Lower lobe of right lung (tissue), 2 donors: ENCODE data around the gene NTSR2. TPM values are rescaled to one million over a fixed set of nuclear protein-coding genes. Genes with fewer than 3 reads are reported as not detected.

Experiments used
- ATAC-seq, 2 donors: fragments of 200-7000 bp; cut with Tn5 transposase; one replicate each; pipeline ENCODE4 v1.9.1; 2020 to 2022; ENCODE audit warnings: mild to moderate bottlenecking in 2 of 2, moderate library complexity in 2 of 2
- DNase-seq: peaks from one replicate; pipeline ENCODE4 v3.0.0-alpha.2; 2020
- H3K27ac ChIP-seq: fragments of 200-600 bp; one replicate; pipeline ENCODE4 v1.8.0; 2022
- H3K27me3 ChIP-seq: fragments of 200-600 bp; one replicate; pipeline ENCODE4 v1.8.0; 2022; ENCODE audit warnings: low read depth
- H3K36me3 ChIP-seq: fragments of 200-600 bp; one replicate; pipeline ENCODE4 v1.8.0; 2022; ENCODE audit warnings: mild to moderate bottlenecking
- H3K4me1 ChIP-seq: fragments of 200-600 bp; one replicate; pipeline ENCODE4 v1.8.0; 2022
- H3K4me3 ChIP-seq: fragments of 200-600 bp; one replicate; pipeline ENCODE4 v1.8.0; 2022; ENCODE audit warnings: mild to moderate bottlenecking
- H3K9me3 ChIP-seq: fragments of 200-600 bp; one replicate; pipeline ENCODE4 v1.8.0; 2022
- CTCF ChIP-seq: fragments of 200-600 bp; IDR thresholded peaks from one replicate; pipeline ENCODE4 v1.8.0; 2022; ENCODE audit warnings: antibody characterized with exemption, mild to moderate bottlenecking
- intact Hi-C: fragments of 100-400 bp; cut with DNase I; formaldehyde crosslinking; loops from one replicate; pipeline ENCODE4 v1.11.0; 2022
- total RNA-seq: library from RNA; stranded (reverse); fragmentation: NEBNext Ultra II Directional; extraction: Animal tissue kit (Norgen Biotek cat#: 25700); gene quantifications from one replicate; pipeline ENCODE4 v1.2.1, GENCODE V29; 2021
- donor health status: DM: no; HTN: yes; CAD: no; lungs with severe emphysema.

Gene NTSR2
- total RNA-seq, 1 donor from 2014 or later = not detected

- no peaks in the 10 kb centered on the region for H3K27me3 ChIP-seq
- no peaks in the 10 kb centered on the region for H3K36me3 ChIP-seq
- H3K4me1 ChIP-seq = no peaks in the 10 kb centered on the region
- H3K9me3 ChIP-seq = no peaks in the 10 kb centered on the region
- no peak overlapping the region for H3K4me3 ChIP-seq
- no peak for TF ChIP-seq CTCF
- no peak overlapping the region for H3K27ac ChIP-seq
- DNase-seq (no peak), ATAC-seq (no peak)
- intact Hi-C loops = no loop called here
Observed at GRCh38 chr2:11651856-11652548, 18.0 kb downstream of the NTSR2 start.

- no peak for DNase-seq
- intact Hi-C loops = no loop called here
- Histone ChIP-seq H3K27ac (no peak overlapping the region), H3K4me1 (no peaks in the 10 kb centered on the region), H3K36me3 (no peaks in the 10 kb centered on the region), H3K9me3 (no peaks in the 10 kb centered on the region), H3K27me3 (no peaks in the 10 kb centered on the region), H3K4me3 (no peak overlapping the region)
- ATAC-seq = no peak
- TF ChIP-seq CTCF = no peak
Observed at GRCh38 chr2:11649093-11649492, 20.9 kb downstream of the NTSR2 start.

GRCh38 chr2:11647834-11648600 lies 22.0 kb downstream of the NTSR2 start:
- H3K36me3 ChIP-seq = no peaks in the 10 kb centered on the region
- H3K4me3 ChIP-seq = no peak overlapping the region
- H3K9me3 ChIP-seq = no peaks in the 10 kb centered on the region
- no peaks in the 10 kb centered on the region for H3K27me3 ChIP-seq
- intact Hi-C loops = no loop called here
- no peak overlapping the region for H3K27ac ChIP-seq
- DNase-seq = no peak
- ATAC-seq = no peak
- H3K4me1 ChIP-seq = no peaks in the 10 kb centered on the region
- TF ChIP-seq CTCF = no peak

GRCh38 chr2:11646530-11646929 lies 23.5 kb downstream of the NTSR2 start:
- TF ChIP-seq CTCF = no peak
- Histone ChIP-seq H3K36me3 (no peaks in the 10 kb centered on the region), H3K27me3 (no peaks in the 10 kb centered on the region), H3K27ac (no peak overlapping the region), H3K9me3 (no peaks in the 10 kb centered on the region), H3K4me3 (no peak overlapping the region), H3K4me1 (no peaks in the 10 kb centered on the region)
- intact Hi-C loops = no loop called here
- ATAC-seq (no peak), DNase-seq (no peak)

GRCh38 chr2:11644293-11644692 lies 25.7 kb downstream of the NTSR2 start:
- no peaks in the 10 kb centered on the region for H3K27me3 ChIP-seq
- H3K9me3 ChIP-seq = no peaks in the 10 kb centered on the region
- DNase-seq (no peak), ATAC-seq (no peak)
- intact Hi-C loops = no loop called here
- H3K36me3 ChIP-seq = no peaks in the 10 kb centered on the region
- no peaks in the 10 kb centered on the region for H3K4me1 ChIP-seq
- H3K27ac ChIP-seq = no peak overlapping the region
- TF ChIP-seq CTCF = no peak
- H3K4me3 ChIP-seq = no peak overlapping the region
